Measurements from ENCODE around the gene GAS7. TPM values are rescaled to one million over a fixed set of nuclear protein-coding genes. Genes with fewer than 3 reads are reported as not detected.

GAS7 gene
- total RNA-seq, 2 donors from 2014 or later = 0.35 to 2.9 TPM

DNA sequence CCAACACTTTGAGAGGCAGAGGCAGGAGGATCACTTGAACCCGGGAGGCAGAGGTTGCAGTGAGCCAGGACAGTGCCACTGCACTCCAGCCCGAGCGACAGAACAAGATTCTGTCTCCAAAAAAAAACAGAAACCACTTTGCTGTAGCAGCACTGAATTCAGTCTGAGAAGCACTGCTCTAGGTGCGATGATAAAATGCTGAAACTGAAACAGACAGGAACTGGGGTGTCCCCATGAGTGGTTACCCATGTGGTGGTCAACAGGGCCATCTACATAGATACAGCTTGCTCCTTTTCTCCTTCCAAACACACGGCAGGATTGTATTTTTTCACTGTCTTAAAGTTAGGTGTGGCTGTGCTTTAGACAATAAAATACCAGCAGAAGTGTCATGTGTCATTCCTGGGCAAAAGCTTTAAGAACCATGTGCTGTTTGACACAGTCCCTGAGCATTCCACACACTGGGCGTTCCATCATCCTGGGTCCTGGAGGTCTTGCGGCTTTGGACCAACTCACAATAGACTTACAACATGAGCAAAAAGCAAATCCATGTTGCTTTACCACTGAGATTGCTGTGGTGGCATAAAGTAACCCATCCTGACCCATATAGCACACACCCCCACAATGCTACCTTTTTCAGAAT lies 11.5 kb downstream of the GAS7 start:
- H3K36me3 Mint-ChIP-seq = no peaks in the 10 kb centered on the region
- H3K9me3 Mint-ChIP-seq = no peaks in the 10 kb centered on the region
- H3K27ac Mint-ChIP-seq = no peak overlapping the region

GRCh38 chr17:10183931-10184930 lies 14.2 kb downstream of the GAS7 start:
- no peak for ATAC-seq
- H3K36me3 Mint-ChIP-seq = no peaks in the 10 kb centered on the region
- no peak overlapping the region for H3K27ac Mint-ChIP-seq
- no peak for DNase-seq (ENCODE audit: low spot score in 2 of 2)
- no peaks in the 10 kb centered on the region for H3K9me3 Mint-ChIP-seq

More for the DNA sequence above, 11.5 kb downstream of the GAS7 start:
- ATAC-seq = no peak
- DNase-seq (ENCODE audit: low spot score in 2 of 2) = no peak

DNA sequence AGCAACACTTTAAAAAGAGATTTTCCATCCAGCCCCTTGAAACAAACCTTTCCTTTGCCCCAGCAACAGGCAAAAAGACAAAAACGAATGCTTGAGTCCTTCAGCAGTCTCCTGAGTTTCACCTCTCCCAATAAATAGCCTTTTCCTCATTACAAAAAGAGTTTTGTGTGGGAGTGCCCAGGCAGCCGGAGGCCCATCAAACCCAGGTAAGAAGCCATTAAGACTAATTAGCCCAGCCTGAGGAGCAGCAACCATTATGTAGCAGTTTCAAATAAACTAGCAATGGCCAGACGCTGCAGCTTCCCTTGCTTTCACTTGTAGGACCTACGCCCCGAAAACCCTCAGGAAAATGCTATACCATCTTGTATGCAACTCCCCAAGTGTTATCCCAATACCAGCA lies 15.6 kb downstream of the GAS7 start:
- Mint-ChIP-seq H3K27ac (no peak overlapping the region), H3K36me3 (no peaks in the 10 kb centered on the region), H3K9me3 (no peaks in the 10 kb centered on the region)
- DNase-seq (ENCODE audit: low spot score in 2 of 2) = no peak
- no peak for ATAC-seq

GRCh38 chr17:10178506-10178991 lies 19.9 kb downstream of the GAS7 start:
- Mint-ChIP-seq H3K9me3 (no peaks in the 10 kb centered on the region), H3K27ac (no peak overlapping the region), H3K36me3 (no peaks in the 10 kb centered on the region)
- ATAC-seq (no peak), DNase-seq (ENCODE audit: low spot score in 2 of 2) (no peak)

GRCh38 chr17:10177913-10178505 lies 20.4 kb downstream of the GAS7 start:
- no peak for DNase-seq (ENCODE audit: low spot score in 2 of 2)
- no peaks in the 10 kb centered on the region for H3K36me3 Mint-ChIP-seq
- H3K9me3 Mint-ChIP-seq = no peaks in the 10 kb centered on the region
- no peak overlapping the region for H3K27ac Mint-ChIP-seq
- ATAC-seq = no peak

DNA sequence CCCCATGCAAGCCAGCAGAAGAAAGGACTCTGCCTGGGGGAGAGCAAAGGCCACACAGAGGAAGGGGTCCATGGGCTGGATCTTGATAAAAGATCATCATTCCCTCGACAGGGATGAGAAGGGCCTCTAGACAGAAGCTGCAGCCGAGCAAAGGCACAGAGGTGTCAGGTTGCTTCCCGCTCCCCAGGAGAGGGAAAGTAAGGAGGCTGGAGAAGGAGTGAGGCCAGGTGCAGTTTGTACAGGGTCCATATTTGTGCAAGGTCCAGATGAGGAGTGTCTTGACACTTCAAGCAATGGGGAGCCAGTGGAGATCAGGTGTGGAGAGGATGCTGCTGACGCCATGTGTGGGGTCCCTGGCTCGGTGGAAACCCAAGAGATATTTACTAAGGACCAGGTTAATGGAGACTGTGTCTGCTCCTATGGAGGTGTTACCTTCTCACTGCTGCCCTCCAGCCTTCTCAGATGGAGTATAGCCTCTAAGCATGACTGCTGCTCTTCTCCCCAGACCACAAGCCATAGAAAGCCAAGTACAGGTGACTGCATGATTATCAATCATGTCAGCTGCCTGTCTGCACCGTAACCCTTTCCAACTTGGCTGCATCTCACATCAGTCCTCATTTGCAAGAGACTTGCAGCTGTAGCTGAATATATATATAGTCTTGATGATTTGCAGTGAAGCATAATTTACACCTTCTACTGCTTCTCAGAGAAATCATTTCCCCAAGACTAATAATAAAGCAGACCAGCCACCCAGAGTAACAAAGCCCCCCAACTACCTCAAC lies 21.1 kb downstream of the GAS7 start:
- no peak overlapping the region for H3K27ac Mint-ChIP-seq

GRCh38 chr17:10173913-10174312 lies 24.5 kb downstream of the GAS7 start:
- no peak overlapping the region for H3K27ac Mint-ChIP-seq
- ATAC-seq (no peak), DNase-seq (ENCODE audit: low spot score in 2 of 2) (no peak)
- no peaks in the 10 kb centered on the region for H3K36me3 Mint-ChIP-seq
- H3K9me3 Mint-ChIP-seq = peaks cover 3 to 5% of the 10 kb centered on the region in 2 donors

More for the DNA sequence above, 21.1 kb downstream of the GAS7 start:
- no peak for ATAC-seq
- H3K9me3 Mint-ChIP-seq = peaks cover under 1 to 1% of the 10 kb centered on the region in 2 donors
- DNase-seq (ENCODE audit: low spot score in 2 of 2) = no peak
- no peaks in the 10 kb centered on the region for H3K36me3 Mint-ChIP-seq

DNA sequence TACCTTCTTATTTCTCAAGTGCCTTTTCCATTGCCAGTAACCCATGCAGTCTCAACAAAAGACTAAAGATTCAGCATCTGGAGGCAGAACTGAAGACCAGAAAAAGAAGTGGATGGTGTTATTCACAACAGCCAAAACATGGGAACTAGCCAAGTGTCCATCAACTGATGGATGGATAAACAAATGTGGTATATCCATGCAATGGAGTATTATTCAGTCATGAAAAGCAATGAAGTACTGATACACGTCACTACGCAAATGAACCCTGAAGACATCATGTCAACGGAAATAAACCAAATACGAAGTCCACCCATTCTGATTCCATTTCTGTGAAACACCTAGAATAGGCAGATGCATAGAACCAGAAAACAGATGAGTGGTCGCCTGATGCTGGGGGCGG lies 25.6 kb downstream of the GAS7 start:
- H3K36me3 Mint-ChIP-seq = no peaks in the 10 kb centered on the region
- H3K27ac Mint-ChIP-seq = no peak overlapping the region
- H3K9me3 Mint-ChIP-seq = peaks cover 3 to 5% of the 10 kb centered on the region in 2 donors
- DNase-seq (ENCODE audit: low spot score in 2 of 2) (no peak), ATAC-seq (no peak)

GRCh38 chr17:10172241-10172741 lies 26.1 kb downstream of the GAS7 start:
- H3K36me3 Mint-ChIP-seq = no peaks in the 10 kb centered on the region
- DNase-seq (ENCODE audit: low spot score in 2 of 2) = no peak
- no peak for ATAC-seq
- peak overlapping the region in 1 of 2 donors; percentile 5 for H3K27ac Mint-ChIP-seq
- peaks cover 3 to 5% of the 10 kb centered on the region in 2 donors for H3K9me3 Mint-ChIP-seq

GRCh38 chr17:10171581-10171981 lies 26.8 kb downstream of the GAS7 start:
- Mint-ChIP-seq H3K9me3 (peaks cover 3 to 5% of the 10 kb centered on the region in 2 donors), H3K36me3 (no peaks in the 10 kb centered on the region), H3K27ac (no peak overlapping the region)
- ATAC-seq (no peak), DNase-seq (ENCODE audit: low spot score in 2 of 2) (no peak)

DNA sequence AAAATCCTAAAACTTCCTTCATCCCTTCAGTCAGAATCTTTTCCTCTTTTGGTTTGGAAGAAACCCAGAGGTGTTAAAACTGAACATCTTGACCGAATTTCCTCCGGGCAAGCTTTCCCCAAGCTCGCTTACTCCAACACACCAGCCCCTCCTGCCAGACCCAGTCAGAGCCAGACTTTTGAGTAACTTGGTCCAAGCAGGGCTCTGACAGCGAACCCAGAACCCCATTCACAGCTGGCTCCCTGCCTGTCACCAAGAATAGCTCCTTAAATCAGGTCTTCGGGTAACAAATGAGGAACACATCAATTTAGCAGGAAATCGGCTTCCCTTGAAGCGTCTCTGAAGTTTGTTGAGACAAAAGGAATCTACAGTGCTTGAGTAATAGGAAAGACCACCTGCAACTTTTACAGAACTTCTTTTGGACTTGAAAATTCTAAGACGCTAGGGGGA lies 27.3 kb downstream of the GAS7 start:
- Mint-ChIP-seq H3K36me3 (no peaks in the 10 kb centered on the region), H3K27ac (peak overlapping the region in 1 of 2 donors; percentile 33), H3K9me3 (peaks cover 3 to 5% of the 10 kb centered on the region in 2 donors)
- DNase-seq (ENCODE audit: low spot score in 2 of 2) (no peak), ATAC-seq (no peak)

DNA sequence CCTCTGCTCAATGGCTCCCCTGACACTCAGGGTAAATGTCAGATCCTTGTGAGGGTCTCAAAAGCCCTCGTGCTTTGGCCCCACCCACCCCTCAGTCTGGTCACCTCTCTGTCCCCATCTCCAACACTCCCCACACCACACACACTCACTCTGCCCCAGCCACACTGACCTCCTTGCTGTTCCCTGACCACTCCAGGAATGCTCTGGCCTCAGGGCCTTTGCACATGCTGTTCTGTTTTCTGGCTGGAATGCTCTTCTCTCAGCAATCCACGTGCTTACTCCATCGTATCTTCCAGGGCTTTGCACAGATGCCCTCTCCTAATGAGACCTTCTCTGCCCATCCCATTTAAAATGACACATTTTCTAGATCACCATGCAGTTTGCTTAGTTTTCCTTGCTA lies 28.2 kb downstream of the GAS7 start:
- peaks cover 3 to 5% of the 10 kb centered on the region in 2 donors for H3K9me3 Mint-ChIP-seq

GRCh38 chr17:10169290-10169689 lies 29.1 kb downstream of the GAS7 start:
- H3K36me3 Mint-ChIP-seq = no peaks in the 10 kb centered on the region
- no peak overlapping the region for H3K27ac Mint-ChIP-seq
- H3K9me3 Mint-ChIP-seq = peaks cover 3 to 5% of the 10 kb centered on the region in 2 donors
- no peak for DNase-seq (ENCODE audit: low spot score in 2 of 2)
- no peak for ATAC-seq

More for the DNA sequence above, 28.2 kb downstream of the GAS7 start:
- ATAC-seq (no peak), DNase-seq (ENCODE audit: low spot score in 2 of 2) (no peak)
- no peaks in the 10 kb centered on the region for H3K36me3 Mint-ChIP-seq
- peak overlapping the region in 1 of 2 donors; percentile 20 for H3K27ac Mint-ChIP-seq

- DNase-seq (ENCODE audit: low spot score in 2 of 2) (no peak), ATAC-seq (no peak)
- H3K36me3 Mint-ChIP-seq = no peaks in the 10 kb centered on the region
- no peak overlapping the region for H3K27ac Mint-ChIP-seq
- peaks cover 0 to under 1% of the 10 kb centered on the region in 2 donors for H3K9me3 Mint-ChIP-seq
Observed at GRCh38 chr17:10166176-10166935, 32.0 kb downstream of the GAS7 start.

GRCh38 chr17:10162096-10162495 lies 36.3 kb downstream of the GAS7 start:
- H3K27ac Mint-ChIP-seq = no peak overlapping the region
- ATAC-seq (peak in 1 of 2 donors; percentile 24), DNase-seq (ENCODE audit: low spot score in 2 of 2) (no peak)
- H3K9me3 Mint-ChIP-seq = peaks cover 0 to 4% of the 10 kb centered on the region in 2 donors
- no peaks in the 10 kb centered on the region for H3K36me3 Mint-ChIP-seq

Data from activated naive CD4-positive, alpha-beta T cell treated with anti-CD3 and anti-CD28 coated beads, Interleukin-2, amount 50 U/mL, for 72 hours (primary cell).